H1 (cell line): ENCODE results near the gene KPNA3. TPM values are rescaled to one million over a fixed set of nuclear protein-coding genes. Genes with fewer than 3 reads are reported as not detected.
A peak's percentile ranks its signal among the peaks of the same experiment; 100 is the strongest.

Experiments used
- CHD2 ChIP-seq: IDR thresholded peaks from 2 replicates; pipeline ENCODE4 v1.6.1; 2012; ENCODE audit warnings: low read length, improper control_type of control experiment
- HDAC2 ChIP-seq, 2 experiments: fragments of 300-600 bp in 1 of 2; sonication (generic) in 1 of 2; IDR thresholded peaks; 2 replicates each; pipeline ENCODE4 v1.6.1; 2011 to 2012; ENCODE audit warnings: low read depth in 2 of 2, low read length in 2 of 2, mild to moderate bottlenecking in 2 of 2, moderate library complexity in 2 of 2, borderline replicate concordance in 1 of 2, inconsistent platforms in 1 of 2
- SP4 ChIP-seq: IDR thresholded peaks from 2 replicates; pipeline ENCODE4 v1.6.1; 2012; ENCODE audit warnings: low read length, inconsistent platforms
- TBP ChIP-seq: IDR thresholded peaks from 2 replicates; pipeline ENCODE4 v1.6.1; 2011; ENCODE audit warnings: low read depth, low read length, improper control_type of control experiment
- ZNF274 ChIP-seq: IDR thresholded peaks from 2 replicates; pipeline ENCODE4 v1.7.0; 2012; ENCODE audit warnings: low read length, borderline replicate concordance; ENCODE audit errors: extremely low read depth
- polyA plus RNA-seq, 7 experiments: library from polyadenylated mRNA; depleted of rRNA in 3 of 7; stranded (reverse) in 5 of 7; unstranded in 2 of 7; fragments of >200 nt in 5 of 7; fragments of 200-250 nt in 2 of 7; gene quantifications; 1 replicate in 5 of 7; 2 replicates in 1 of 7; 4 replicates in 1 of 7; pipeline versions ENCODE4 v1.2.1 to v1.2.3, GENCODE V29; 2011 to 2013; ENCODE audit warnings: missing spikeins in 2 of 7, mixed read lengths in 2 of 7
- total RNA-seq: library from RNA; stranded (reverse); fragmentation: NEBNext Ultra II Directional; extraction: Animal tissue kit (Norgen Biotek cat#: 25700); gene quantifications from 2 replicates; pipeline ENCODE4 v1.2.1, GENCODE V29; 2021
- TF ChIP-seq, protein P1 (sequence below): IDR thresholded peaks from 2 replicates; pipeline ENCODE4 v1.6.1; 2012; ENCODE audit warnings: inconsistent platforms
- TF ChIP-seq, protein P2 (sequence below): IDR thresholded peaks from 2 replicates; pipeline ENCODE4 v1.6.1; 2011; ENCODE audit warnings: low read length, improper control_type of control experiment

Gene KPNA3
- total and polyA plus RNA-seq, 2 of the 8 experiments (the other 6 are each of a cell fraction or from before 2014, with no cell fraction given) = 21.4 to 63.2 TPM

DNA sequence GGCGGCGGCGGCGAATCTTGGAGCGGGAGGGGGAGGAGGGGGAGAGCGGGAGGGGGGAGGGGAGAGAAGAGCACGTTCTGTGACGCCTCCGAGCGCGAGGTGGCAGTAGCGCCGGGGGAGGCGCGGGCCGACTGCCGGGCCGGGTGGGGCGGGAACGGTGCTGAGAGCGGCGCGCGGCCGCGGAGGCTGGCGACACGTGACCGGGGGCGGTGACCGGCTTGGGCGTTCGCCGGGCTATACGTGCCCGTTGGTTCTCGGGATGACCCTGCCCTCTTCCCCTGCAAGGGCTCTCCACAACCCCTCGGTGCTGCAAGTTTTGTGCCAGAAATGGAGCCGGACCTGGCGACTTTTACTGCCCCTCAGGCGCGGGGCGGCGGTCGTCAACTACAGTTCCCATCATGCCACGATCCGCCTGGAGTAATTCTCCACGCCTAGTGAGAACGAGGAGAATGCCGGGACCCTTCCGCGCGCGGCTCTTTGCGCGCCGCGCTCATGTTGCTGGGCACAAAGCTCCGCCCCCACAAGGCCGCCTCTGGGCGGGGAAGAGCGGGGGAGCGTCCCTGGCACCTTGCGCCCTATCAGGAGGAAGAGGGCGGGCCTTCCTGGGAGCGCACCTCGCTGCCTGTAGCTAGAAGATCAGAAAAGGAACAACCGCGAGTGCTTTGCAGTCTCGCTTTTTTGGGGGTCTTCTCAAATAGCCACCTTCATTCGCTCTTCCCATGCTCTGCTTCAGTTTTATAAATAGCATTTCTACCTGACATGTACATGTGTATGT is at the start of gene KPNA3 (continued):
- TF ChIP-seq HDAC2 (IDR thresholded peaks at IDR 0.05; ENCODE audit: borderline replicate concordance in 1 of 2, low read depth in 2 of 2, low read length in 2 of 2) (peak; percentile 35 to 41; a peak in 2 of 4 replicates), CHD2 (no peak), TBP (peak; percentile 72; the same call in 1 of the 2 replicates), SP4 (peak; percentile 42; the same call in 1 of the 2 replicates), ZNF274 (no peak)
- TF ChIP-seq, protein P1, sequence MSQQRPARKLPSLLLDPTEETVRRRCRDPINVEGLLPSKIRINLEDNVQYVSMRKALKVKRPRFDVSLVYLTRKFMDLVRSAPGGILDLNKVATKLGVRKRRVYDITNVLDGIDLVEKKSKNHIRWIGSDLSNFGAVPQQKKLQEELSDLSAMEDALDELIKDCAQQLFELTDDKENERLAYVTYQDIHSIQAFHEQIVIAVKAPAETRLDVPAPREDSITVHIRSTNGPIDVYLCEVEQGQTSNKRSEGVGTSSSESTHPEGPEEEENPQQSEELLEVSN = peak; percentile 74
- TF ChIP-seq, protein P2, sequence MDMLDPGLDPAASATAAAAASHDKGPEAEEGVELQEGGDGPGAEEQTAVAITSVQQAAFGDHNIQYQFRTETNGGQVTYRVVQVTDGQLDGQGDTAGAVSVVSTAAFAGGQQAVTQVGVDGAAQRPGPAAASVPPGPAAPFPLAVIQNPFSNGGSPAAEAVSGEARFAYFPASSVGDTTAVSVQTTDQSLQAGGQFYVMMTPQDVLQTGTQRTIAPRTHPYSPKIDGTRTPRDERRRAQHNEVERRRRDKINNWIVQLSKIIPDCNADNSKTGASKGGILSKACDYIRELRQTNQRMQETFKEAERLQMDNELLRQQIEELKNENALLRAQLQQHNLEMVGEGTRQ = peak; percentile 90
- TF ChIP-seq, all 59 proteins: peak for 17
